HEK293T (cell line): ENCODE results near the gene CEP57L1.
"Not testable (repeated sequence)": the region's sequence is repeated elsewhere in the genome, so short reads cannot be mapped to it uniquely, and the experiment has no call there.

Experiments
- CTCF ChIA-PET: fragments of 350-600 bp; formaldehyde crosslinking; extraction: SDS; loops from one replicate; lab custom pipeline; 2021; ENCODE audit warnings: antibody characterized with exemption, inconsistent platforms; lab: Yijun Ruan, JAX
- POLR2A ChIA-PET: fragments of 350-600 bp; formaldehyde crosslinking; extraction: SDS; loops from one replicate; lab custom pipeline; 2020; ENCODE audit warnings: antibody characterized with exemption, inconsistent platforms; lab: Yijun Ruan, JAX
- DNase-seq: peaks from one replicate; pipeline ENCODE4 v3.0.0; 2012; ENCODE audit warnings: mixed read lengths; ENCODE audit errors: extremely low spot score
- ARNT ChIP-seq: fragments of 450-650 bp; IDR thresholded peaks from 2 replicates; pipeline ENCODE4 v1.6.1; 2017; ENCODE audit warnings: mild to moderate bottlenecking
- BHLHE40 ChIP-seq: fragments of 450-650 bp; IDR thresholded peaks from 2 replicates; pipeline ENCODE4 v1.6.1; 2016; ENCODE audit warnings: mild to moderate bottlenecking, moderate library complexity, borderline replicate concordance
- CTBP1 ChIP-seq: fragments of 450-650 bp; IDR thresholded peaks from 2 replicates; pipeline ENCODE4 v1.6.1; 2016; ENCODE audit warnings: borderline replicate concordance
- ELF4 ChIP-seq: fragments of 450-650 bp; IDR thresholded peaks from 2 replicates; pipeline ENCODE4 v1.6.1; 2017; ENCODE audit warnings: antibody characterized with exemption
- FOXA1 ChIP-seq: fragments of 450-650 bp; IDR thresholded peaks from 2 replicates; pipeline ENCODE4 v1.6.1; 2016; ENCODE audit warnings: mild to moderate bottlenecking
- FOXK2 ChIP-seq: fragments of 450-650 bp; IDR thresholded peaks from 2 replicates; pipeline ENCODE4 v1.6.1; 2016; ENCODE audit warnings: mild to moderate bottlenecking
- FOXM1 ChIP-seq: fragments of 450-650 bp; IDR thresholded peaks from 2 replicates; pipeline ENCODE4 v1.6.1; 2017; ENCODE audit warnings: mild to moderate bottlenecking, borderline replicate concordance
- HDGF ChIP-seq: fragments of 450-650 bp; IDR thresholded peaks from 2 replicates; pipeline ENCODE4 v1.6.1; 2017; ENCODE audit warnings: antibody characterized with exemption, borderline replicate concordance
- L3MBTL2 ChIP-seq: fragments of 450-650 bp; conservative IDR thresholded peaks from 2 replicates; pipeline ENCODE4 v1.6.1; 2016; ENCODE audit warnings: mild to moderate bottlenecking
- LEF1 ChIP-seq: fragments of 450-650 bp; IDR thresholded peaks from 2 replicates; pipeline ENCODE4 v1.6.1; 2017; ENCODE audit warnings: mild to moderate bottlenecking, borderline replicate concordance
- NFRKB ChIP-seq: fragments of 450-650 bp; IDR thresholded peaks from 2 replicates; pipeline ENCODE4 v1.6.1; 2016; ENCODE audit warnings: mild to moderate bottlenecking, moderate library complexity
- SP1 ChIP-seq: fragments of 450-650 bp; IDR thresholded peaks from 2 replicates; pipeline ENCODE4 v1.6.1; 2017
- SUZ12 ChIP-seq: fragments of 450-650 bp; IDR thresholded peaks from 2 replicates; pipeline ENCODE4 v1.6.1; 2016; ENCODE audit warnings: mild to moderate bottlenecking
- TARDBP ChIP-seq: fragments of 450-650 bp; IDR thresholded peaks from 2 replicates; pipeline ENCODE4 v1.6.1; 2016
- ZNF384 ChIP-seq: fragments of 450-650 bp; IDR thresholded peaks from 2 replicates; pipeline ENCODE4 v1.6.1; 2016
- TF ChIP-seq, protein P1 (sequence below): fragments of 450-650 bp; IDR thresholded peaks from 2 replicates; pipeline ENCODE4 v1.6.1; 2016

Gene CEP57L1

GRCh38 chr6:109139109-109139508 lies 43.8 kb downstream of the CEP57L1 start:
- ChIA-PET POLR2A (no interaction called here), CTCF (interaction anchor here (0.6 to 1.4 kb wide), 2 partner anchors 128 to 244 kb away, joined by 4 to 5 read pairs; no protein-coding TSS in a partner anchor)
- TF ChIP-seq, protein P1, sequence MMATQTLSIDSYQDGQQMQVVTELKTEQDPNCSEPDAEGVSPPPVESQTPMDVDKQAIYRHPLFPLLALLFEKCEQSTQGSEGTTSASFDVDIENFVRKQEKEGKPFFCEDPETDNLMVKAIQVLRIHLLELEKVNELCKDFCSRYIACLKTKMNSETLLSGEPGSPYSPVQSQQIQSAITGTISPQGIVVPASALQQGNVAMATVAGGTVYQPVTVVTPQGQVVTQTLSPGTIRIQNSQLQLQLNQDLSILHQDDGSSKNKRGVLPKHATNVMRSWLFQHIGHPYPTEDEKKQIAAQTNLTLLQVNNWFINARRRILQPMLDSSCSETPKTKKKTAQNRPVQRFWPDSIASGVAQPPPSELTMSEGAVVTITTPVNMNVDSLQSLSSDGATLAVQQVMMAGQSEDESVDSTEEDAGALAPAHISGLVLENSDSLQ: no peak
- TF ChIP-seq BHLHE40 (no peak), HDGF (no peak), FOXA1 (no peak)
- DNase-seq: no peak

DNA sequence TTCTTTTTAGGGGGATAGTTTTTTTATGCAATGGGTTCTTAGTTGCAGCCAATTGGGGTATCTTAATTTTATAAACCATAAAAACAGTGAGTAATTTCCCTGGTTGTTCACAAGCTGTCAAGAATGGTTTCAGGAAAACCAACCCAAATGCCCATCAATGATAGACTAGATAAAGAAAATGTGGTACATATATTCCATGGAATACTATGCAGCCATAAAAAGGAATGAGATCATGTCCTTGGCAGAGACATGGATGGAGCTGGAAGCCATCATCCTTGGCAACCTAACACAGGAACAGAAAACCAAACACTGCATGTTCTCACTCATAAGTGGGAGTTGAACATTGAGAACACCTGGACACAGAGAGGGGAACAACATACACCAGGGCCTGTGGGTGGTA lies 46.8 kb downstream of the CEP57L1 start:
- DNase-seq, CTCF ChIA-PET, POLR2A ChIA-PET: not testable (repeated sequence)

DNA sequence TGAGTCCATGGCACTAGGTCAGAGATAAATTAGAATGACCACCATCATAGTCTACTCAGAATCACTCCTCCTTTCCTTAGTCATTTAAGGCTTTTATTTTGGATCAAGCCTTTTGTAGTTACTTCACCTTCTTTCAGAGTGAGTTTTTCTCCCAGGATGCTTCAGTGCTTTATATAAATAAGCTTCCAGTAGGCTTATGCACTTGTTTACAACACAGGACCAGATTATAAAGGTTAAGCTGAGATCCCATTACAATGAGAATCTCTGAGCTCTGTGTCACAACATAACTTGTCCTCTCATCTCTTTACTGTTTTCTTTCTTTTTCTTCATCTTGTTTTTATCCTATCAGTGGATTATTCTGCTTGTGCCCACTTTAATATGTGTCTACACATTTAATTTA lies 47.9 kb downstream of the CEP57L1 start:
- TF ChIP-seq ELF4 (no peak), LEF1 (no peak), CTBP1 (no peak), L3MBTL2 (no peak), ARNT (no peak), BHLHE40 (no peak), SUZ12 (no peak), HDGF (no peak), TARDBP (no peak), SP1 (no peak), FOXA1 (no peak), FOXM1 (no peak), FOXK2 (no peak), ZNF384 (no peak), NFRKB (no peak)
- TF ChIP-seq, protein P1: no peak
- CTCF ChIA-PET: no interaction called here
- POLR2A ChIA-PET: no interaction called here
- no peak for DNase-seq

DNA sequence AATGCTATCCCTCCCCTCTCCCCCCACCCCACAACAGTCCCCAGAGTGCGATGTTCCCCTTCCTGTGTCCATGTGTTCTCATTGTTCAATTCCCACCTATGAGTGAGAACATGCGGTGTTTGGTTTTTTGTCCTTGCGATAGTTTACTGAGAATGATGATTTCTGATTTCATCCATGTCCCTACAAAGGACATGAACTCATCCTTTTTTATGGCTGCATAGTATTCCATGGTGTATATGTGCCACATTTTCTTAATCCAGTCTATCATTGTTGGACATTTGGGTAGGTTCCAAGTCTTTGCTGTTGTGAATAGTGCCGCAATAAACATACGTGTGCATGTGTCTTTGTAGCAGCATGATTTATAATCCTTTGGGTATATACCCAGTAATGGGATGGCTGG lies 52.9 kb downstream of the CEP57L1 start:
- POLR2A ChIA-PET, CTCF ChIA-PET, DNase-seq: not testable (repeated sequence)

GRCh38 chr6:109148716-109149115 lies 53.4 kb downstream of the CEP57L1 start:
- DNase-seq, CTCF ChIA-PET, POLR2A ChIA-PET: not testable (repeated sequence)

DNA sequence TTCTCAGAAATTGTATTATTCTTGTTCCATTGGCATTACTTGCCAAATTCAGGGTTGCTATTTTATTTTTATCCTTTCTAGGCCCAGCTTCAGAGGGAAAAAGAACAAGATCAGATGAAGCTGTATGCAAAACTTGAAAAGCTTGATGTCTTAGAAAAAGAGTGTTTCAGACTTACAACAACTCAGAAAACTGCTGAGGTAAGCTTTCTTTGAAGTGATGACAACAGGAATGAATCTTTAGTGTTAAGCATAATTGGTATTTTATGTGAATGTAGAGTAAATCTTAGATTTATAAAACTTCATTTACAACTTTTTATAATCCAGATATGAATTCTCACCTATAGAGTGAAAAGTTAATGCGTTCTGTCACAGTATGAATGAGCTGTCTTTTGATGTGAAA lies 58.4 kb downstream of the CEP57L1 start:
- CTCF ChIA-PET: interaction anchor here (0.9 kb wide), 1 partner anchor 69 kb away, joined by 4 read pairs; no protein-coding TSS in a partner anchor
- POLR2A ChIA-PET: interaction anchor here (0.8 kb wide), 1 partner anchor 9 kb away, joined by 3 read pairs; no protein-coding TSS in a partner anchor
- TF ChIP-seq FOXK2 (no peak), CTBP1 (no peak), ELF4 (no peak), ARNT (no peak), LEF1 (no peak), SUZ12 (no peak), BHLHE40 (no peak), FOXA1 (no peak), TARDBP (no peak), FOXM1 (no peak), NFRKB (no peak), SP1 (no peak), HDGF (no peak), L3MBTL2 (no peak), ZNF384 (no peak)
- TF ChIP-seq, protein P1: no peak
- no peak for DNase-seq

DNA sequence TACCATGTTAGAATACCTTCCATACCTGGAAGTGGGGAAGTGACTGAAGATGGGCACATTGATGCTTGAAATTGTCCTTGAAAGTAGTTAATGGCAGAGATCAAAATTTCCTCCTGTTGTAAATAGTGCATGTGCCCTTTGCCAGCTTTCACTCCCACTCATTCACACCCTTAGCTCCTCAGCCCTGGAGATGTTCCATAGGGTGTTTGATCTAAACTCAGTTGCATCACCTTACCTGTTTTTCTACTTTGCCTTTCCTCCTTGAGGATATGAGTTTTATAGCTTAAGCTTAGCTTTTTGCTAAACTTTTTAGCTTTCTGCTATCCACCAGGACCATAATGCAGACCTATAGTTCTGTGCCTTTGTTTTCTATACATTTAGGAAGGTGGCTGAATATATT lies 69.0 kb downstream of the CEP57L1 start:
- CTCF ChIA-PET: no interaction called here
- no peak for TF ChIP-seq SP1
- no peak for TF ChIP-seq ARNT
- TF ChIP-seq ZNF384: no peak
- no peak for TF ChIP-seq FOXA1
- no peak for TF ChIP-seq LEF1
- TF ChIP-seq, protein P1: no peak
- DNase-seq: no peak
- POLR2A ChIA-PET: no interaction called here
